SKM-1 (cell line): ENCODE results near the gene METTL24.
"Not testable (repeated sequence)": the region's sequence is repeated elsewhere in the genome, so short reads cannot be mapped to it uniquely, and the experiment has no call there.

Experiments
- DNase-seq: peaks from one replicate; lab custom pipeline; 2025; ENCODE audit not compliant: unreplicated experiment; lab: John Stamatoyannopoulos, UW

METTL24 gene

DNA sequence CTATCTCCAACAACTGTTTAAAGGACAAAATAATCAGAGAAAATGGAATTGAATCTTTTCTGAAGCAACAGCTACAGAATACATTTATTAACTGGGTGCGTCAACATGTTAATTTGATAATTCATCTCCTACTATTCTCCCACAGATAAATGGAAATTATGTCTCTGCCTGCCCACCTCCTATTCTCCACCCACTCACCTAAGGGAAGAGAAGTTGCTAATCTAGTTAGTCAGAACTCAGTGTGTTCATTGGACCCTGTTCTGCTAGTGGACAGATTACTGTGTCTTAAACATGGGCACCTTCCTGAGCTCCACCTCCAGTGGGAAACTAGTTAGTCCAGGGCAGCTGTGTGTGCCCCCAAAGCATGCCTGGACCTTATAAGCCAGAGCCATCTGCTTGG, 41.0 kb downstream of the METTL24 start:
- DNase-seq = no peak

GRCh38 chr6:110315869-110316398, 42.2 kb downstream of the METTL24 start:
- DNase-seq = no peak

GRCh38 chr6:110315207-110315868, 42.8 kb downstream of the METTL24 start:
- no peak for DNase-seq

GRCh38 chr6:110310861-110311446, 47.2 kb downstream of the METTL24 start:
- DNase-seq = no peak

GRCh38 chr6:110309432-110309831, 48.7 kb downstream of the METTL24 start:
- not testable (repeated sequence) for DNase-seq

DNA sequence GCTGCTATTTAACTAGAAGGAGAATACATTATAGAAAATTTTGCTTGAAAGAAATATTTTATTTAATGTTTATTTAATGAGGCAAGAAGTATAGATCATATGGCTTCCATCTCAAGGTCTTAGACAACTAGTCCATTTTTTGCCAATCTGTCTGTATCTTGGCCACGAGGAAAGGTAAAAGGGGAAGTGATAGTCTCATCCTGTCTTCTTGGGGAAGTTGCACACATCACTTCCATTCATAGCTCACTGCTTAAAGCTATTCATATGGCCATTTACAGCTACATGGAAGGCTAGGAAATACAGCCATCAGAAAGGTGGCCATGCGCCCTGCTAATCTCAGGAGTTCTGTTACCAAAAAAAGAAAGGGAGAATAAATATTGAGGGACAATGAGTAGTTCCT, 50.8 kb downstream of the METTL24 start:
- DNase-seq = peak; percentile 79

DNA sequence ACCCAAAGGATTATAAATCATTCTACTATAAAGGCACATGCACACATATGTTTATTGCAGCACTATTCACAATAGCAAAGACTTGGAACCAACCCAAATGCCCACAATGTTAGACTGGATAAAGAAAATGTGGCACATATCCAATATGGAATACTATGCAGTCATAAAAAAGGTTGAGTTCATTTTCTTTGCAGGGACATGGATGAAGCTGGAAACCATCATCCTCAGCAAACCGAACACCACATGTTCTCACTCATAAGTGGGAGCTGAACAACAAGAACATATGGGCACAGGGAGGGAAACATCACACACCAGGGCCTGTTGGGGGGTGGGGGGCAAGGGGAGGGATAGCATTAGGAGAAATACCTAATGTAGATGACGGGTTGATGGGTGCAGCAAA, 52.3 kb downstream of the METTL24 start:
- not testable (repeated sequence) for DNase-seq

DNA sequence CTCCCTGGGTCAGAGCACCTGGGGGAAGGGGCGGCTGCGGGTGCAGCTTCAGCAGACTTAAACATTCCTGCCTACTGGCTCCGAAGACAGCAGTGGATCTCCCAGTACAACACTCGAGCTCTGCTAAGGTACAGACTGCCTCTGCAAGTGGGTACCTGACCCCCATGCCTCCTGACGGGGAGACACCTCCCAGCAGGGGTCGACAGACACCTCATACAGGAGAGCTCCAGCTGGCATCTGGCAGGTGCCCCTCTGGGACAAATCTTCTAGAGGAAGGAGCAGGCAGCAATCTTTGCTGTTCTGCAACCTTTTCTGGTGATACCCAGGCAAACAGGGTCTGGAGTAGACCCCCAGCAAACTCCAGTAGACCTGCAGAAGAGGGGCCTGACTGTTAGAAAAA, 54.5 kb downstream of the METTL24 start:
- not testable (repeated sequence) for DNase-seq

- DNase-seq = no peak
These were observed 59.2 kb downstream of the METTL24 start for GRCh38 chr6:110298916-110299315.

GRCh38 chr6:110298411-110298810, 59.7 kb downstream of the METTL24 start:
- no peak for DNase-seq

DNA sequence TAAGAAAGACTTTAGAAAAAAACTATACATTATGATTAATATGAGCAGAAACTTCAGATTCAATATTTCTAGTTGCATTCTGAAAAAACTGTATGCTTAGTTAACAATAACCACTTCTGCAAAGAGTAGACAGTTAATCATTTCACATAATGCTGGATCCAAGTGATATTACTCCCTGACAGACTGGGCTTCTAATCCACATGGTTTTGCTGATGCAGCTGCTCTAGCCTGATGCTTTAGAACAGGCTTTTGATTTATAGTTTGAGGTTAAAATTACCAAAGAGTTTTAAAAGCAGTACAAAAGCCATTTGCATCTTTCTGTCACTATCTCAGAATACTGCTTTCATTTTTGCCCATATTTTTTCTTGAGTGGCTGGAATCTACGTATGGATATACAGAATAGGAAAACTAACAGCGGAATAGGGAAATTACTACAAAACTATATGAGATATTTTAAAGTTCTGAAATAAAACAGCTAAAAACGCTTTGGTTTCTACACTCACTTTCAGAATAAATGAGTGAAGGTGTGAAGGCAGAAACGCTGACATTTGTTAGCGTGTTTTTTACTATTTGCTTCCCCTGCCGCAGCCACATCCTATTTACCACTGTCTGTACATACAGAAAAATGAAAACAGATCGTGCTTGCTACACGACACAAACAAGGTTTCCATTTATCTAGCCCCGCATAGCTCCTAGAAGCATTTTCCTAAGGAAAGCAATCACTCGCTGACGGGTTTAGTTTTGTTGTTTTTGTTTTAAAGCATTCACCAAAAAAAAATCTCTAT, 61.7 kb downstream of the METTL24 start:
- DNase-seq = no peak

GRCh38 chr6:110295451-110296165, 62.5 kb downstream of the METTL24 start:
- no peak for DNase-seq

DNA sequence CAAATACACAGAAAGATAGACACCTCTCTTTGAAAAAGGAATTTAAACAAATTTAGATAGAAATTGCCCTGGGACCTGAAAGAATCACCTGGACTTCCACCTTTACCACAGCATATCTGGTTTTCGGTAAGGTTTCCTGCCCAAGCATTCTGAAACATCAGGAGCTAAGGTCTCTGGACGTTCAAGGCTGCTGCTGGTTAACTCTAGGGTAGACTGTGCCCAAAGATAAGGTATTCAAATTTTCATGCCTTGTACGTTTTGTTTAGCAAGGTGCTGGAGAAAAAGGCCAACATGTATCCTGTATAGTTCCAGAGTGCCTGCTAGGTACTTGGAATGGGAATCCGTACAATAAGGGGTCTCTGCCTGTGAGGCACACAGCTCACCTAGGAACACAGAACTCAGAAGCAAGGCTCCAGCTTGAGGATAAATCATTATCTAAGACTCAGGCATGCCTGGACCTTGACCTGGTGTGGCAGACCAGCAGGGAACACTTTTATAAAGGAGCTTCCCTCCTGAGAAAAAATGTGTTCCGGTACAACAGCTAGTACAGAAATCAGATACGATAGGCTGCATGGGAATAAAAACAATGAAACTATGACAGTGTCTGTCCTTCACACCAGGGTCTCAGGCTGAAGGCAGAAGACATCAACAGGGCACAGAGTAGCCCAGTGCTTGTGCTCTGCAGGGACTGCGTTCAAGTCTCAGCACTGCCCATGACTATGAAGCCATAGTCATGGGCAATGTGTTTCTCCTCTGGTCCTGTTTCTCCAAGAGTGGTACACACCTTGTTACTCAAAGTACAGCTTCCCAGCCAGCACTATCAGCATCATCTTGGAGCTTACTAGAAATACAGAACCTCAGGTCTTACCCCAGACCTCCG, 70.4 kb downstream of the METTL24 start:
- DNase-seq = no peak

DNA sequence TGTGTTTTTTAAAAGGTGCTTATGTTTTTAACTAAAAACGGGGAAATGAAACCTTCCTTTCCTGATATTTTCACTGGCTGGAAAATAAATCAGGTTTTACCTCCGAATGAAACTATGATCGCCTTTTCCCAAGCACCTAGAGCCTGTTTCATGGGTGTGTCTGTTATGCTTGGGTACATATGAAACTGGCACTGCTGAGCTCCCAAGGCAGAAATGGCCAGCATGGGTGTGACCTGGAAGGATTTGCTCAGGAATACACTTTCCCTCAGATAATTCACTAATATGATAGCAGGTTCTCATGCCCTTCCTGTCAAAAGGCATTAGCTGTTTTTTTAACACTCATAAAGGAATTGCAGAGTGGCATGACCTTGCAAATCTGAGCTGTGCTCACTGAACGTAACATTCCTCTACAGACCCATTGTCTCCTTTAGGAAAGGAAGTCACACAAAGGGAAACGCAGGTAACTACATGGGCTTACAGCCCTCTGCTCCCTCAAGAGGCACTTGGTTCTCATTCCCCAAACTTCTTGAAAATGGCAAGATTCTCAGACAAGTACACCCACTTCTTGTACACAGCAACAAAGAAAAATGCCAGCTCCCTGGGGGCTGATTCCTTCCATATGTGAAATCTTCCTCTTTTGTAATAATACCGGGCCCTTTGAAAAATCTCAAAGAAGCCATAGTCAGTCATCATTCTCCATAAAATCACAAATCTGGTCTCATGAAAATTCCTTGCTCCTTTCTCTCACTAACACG, 72.7 kb downstream of the METTL24 start:
- DNase-seq = no peak

GRCh38 chr6:110284855-110285254, 73.3 kb downstream of the METTL24 start:
- no peak for DNase-seq

- DNase-seq = no peak
These were observed 74.5 kb downstream of the METTL24 start for GRCh38 chr6:110283657-110284056.

GRCh38 chr6:110282412-110282811, 75.7 kb downstream of the METTL24 start:
- DNase-seq = no peak

GRCh38 chr6:110277100-110277665, 81.0 kb downstream of the METTL24 start:
- no peak for DNase-seq

GRCh38 chr6:110272781-110273180, 85.4 kb downstream of the METTL24 start:
- DNase-seq = not testable (repeated sequence)
